ELR (cell line): ENCODE results near the gene NPBWR2.

ENCODE experiments used
- DNase-seq: peaks from one replicate; pipeline ENCODE4 v3.0.0-alpha.2; 2015; ENCODE audit warnings: low read depth

The NPBWR2 gene

GRCh38 chr20:64083804-64084684 lies 23.3 kb downstream of the NPBWR2 start, which contains the start of gene LKAAEAR1:
Gene LKAAEAR1, minus strand, starts transcription at chr20:64084398. Its CDS starts 179 bp downstream, at chr20:64084219.
- no peak for DNase-seq

GRCh38 chr20:64083378-64083803 lies 24.0 kb downstream of the NPBWR2 start:
- peak; percentile 85 for DNase-seq

GRCh38 chr20:64082820-64083377 lies 24.5 kb downstream of the NPBWR2 start:
- peak; percentile 64 for DNase-seq

DNA sequence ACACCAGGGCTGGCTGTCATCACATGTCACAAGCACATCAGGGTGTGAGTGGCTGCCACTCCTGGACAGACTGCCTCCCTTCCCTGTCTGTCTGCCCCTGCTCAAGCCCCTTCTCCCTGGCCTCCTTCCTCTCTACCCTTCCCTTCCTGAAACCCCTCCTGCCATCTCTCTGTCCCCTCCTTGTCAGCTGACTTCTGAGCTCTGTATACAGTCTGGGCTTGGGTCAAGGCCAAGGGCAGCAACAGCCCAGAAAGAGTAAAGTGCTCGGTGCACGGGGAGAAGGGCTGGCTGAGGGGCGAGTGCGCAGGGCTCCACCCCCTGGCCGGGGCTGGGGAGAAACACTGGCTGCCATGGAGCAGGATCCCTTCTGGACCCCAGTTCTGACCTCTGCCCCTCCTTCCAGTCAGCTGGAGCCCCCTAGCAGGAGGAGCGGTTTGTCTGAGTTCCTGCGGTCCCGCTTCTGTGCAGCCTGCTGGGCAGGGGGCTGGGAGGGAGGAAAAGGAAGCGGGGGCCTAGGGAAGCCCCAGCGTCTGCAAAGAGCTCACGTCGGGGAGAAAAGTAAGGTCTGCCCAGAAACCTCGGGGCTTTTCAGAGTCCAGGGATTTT lies 25.1 kb downstream of the NPBWR2 start:
- DNase-seq: no peak

DNA sequence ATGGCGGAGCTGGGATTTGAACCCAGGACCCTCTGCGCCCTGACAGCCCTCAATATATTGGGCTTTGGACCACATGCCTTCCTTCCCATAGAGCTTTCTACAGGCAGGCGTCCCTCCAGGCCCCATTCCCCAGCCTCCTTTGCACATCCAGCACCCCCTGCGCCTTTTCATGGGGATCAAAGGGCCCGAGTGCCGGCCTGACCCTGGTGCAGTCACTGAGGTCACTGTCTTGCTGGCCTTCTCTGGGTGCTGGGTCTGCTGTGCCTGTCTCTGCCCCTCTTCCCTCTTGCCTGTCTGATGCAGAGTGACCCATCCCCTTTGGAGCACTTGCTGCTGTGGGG lies 25.8 kb downstream of the NPBWR2 start:
- no peak for DNase-seq

DNA sequence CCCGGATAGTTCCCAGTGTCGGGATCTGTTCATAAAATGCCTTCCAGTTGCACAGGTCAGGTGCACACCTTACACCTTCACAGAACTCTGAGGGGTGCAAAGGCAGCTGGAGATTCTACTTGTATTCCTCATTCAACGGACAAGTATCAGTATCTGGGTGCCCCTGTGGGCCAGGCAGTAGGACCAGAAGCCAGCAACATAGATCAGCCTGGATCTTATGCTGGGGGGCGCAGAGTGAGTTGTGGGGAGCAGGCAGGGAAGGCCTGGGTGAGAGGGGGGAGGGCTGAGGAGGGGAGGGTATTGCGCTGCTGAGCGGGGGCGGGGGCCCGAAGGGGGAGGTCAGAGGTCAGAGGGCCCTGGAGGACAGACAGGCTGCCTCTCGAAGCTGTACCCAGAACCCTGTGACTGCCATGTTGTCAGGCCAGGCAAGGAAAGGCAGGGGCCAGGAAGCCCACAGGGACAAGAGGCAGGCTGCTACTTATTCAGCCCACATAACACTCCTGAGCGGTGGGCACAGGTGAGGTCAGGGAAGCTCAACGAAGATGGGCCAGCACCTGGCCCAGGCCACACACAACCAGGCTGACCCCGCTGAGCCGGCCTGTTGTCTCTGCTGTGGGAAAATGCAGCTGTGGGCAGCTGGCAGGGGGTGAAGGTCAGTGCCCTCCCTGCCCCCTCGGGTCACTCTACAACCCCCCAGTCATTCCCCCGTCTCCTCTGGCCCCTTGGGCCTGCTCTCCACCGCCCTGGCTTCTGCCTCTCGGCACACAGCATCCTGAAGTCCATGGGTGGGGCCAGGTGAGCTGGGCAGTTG lies 26.3 kb downstream of the NPBWR2 start:
- no peak for DNase-seq

DNA sequence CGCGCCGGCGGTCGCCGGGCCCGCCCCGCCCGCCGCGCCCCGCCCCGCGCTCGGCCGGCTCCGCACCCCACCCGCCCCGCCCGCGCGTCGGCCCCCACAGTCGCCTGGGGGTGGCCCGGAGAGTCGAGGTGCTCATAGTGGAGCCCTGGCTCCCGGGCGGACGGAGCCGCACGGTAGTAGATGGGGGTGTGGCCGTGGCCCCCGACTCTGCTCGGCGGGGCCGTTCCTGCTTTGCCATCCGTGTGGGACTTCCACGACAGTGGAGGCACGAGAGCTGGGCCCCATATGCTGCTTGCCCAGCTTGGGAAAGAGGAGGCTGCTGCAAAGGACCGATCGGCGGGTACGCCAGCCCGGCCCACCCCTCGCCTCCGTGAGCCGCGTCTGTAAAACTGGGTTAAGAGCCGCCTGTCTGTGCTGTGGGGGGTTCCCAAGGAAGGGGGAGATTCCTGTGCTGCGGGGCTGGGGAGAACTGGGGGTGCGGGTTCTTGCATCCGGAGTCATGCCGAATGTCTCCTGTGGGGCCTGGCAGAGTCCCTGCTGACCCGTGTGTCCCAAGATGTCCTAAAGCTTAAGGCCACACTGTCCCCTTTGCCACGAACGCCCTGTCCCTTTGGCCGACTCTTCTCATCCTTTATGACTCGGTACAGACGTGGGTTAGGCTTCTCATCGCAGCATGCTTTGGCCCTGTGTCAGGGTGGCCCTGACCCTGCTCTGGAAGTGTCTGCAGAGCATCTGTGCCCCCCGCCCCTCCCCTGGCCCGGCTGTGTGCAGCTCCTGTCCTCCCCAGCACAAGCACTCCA lies 27.2 kb downstream of the NPBWR2 start, which contains the start of gene OPRL1:
OPRL1 (plus strand) TSS at position 70 of the 800 bp plus-strand sequence. CDS start 12,639 bp downstream, outside the sequence.
- DNase-seq: no peak

GRCh38 chr20:64079273-64080012 lies 27.9 kb downstream of the NPBWR2 start, which contains the start of gene RGS19:
Gene RGS19, minus strand, starts transcription at chr20:64079518. Its CDS starts 2,632 bp downstream, at chr20:64076886.
- peak; percentile 74 for DNase-seq

DNA sequence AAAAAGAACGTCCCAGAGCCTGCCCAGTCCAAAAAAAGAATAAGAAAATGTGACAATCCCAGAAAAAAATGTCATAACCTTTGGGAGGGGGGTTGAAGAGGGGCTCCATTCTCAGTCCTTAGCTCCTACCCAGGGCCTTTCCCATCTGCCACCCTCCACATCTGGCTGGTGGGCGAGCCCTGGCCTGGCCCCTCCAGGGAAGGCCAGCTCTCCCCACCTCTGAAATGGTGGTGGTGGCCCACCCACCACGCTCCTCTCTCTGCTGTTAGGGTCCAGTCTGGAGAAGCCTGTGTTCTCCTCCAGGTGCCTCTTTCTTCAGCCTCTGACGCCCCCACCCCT lies 28.5 kb downstream of the NPBWR2 start:
- no peak for DNase-seq

- no peak for DNase-seq
These were observed 29.4 kb downstream of the NPBWR2 start for GRCh38 chr20:64077876-64078551.

DNA sequence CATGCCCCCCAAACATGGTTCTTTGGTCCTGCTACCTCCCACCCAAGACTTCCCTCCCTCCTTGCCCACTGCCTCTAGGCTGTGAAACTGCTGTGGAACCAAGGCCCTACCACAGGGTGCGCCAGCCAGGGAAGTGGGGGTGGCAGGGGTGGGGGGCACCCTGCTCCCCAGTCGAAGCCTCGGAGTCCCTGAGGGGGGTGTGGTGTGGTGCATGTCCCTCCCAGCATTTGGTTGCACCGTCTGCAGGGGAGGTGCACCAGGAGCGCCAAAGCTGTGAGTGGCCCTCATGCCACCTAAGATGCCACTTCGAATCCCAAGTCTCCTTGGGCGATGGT lies 29.9 kb downstream of the NPBWR2 start:
- DNase-seq: no peak

- no peak for DNase-seq
These were observed 30.3 kb downstream of the NPBWR2 start for GRCh38 chr20:64077094-64077493.

GRCh38 chr20:64076061-64076997 lies 31.0 kb downstream of the NPBWR2 start:
- DNase-seq: no peak

DNA sequence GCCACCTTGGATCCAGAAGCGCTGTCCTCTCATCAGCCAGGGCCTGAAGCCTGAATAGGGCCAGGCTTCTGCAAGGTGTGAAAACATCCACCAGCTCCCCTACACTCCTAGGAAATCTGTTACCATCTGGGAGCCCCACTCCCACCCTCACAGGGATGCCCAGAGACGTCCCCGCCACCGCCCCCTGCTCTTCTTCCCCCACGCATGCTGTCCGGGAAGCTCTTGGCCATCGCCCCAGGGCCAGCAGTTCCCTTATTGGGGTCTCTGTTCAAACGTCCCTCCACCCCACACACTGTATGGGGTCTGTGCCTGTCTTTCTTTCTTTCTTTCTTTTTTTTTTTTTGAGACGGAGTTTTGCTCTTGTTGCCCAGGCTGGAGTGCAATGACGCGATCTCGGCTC lies 31.8 kb downstream of the NPBWR2 start:
- DNase-seq: no peak

DNA sequence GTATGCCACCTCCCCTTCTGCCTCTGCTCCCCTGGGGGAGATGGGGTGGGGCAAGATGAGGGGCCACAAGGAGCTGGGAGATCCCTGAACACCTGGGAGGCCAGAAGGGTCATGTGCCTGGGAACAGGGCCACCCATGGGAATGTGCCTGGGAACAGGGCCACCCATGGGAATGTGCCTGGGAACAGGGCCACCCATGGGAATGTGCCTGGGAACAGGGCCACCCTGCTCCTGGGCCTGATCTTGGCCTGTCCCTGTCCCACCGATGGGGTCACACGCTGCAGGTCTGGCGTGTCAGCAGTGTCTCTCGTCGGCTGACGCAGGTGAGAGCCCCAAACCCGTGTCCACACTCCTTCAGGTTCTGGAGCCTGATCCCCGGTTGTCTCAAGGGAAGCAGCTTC lies 32.4 kb downstream of the NPBWR2 start:
- DNase-seq: no peak

DNA sequence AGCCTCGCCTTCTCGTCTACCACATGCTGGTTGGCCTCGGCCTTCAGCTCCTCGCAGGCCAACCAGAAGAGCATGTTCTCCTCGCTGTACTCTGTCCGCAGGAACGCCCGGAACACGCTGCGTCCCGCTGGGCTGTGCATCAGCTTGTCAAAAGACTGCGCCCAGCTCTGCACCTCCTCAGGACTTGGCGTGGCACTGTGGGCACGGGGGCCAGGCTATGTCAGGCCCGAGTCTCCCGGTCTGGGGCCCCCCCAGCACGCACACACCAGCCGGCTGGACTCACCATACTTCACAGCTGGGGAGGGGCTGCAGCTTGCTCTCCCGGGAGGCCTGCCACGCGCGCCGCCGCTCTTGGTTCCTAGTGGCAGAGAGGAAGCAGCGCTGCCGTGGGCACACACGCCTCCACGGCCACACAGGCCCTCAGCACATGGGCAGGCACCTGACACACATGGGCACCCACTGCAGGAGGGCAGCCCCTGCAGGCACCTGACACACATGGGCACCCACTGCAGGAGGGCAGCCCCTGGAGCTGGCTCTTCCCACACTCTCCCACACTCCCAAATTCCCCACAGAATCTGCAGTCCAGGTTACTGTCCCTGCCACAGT lies 33.1 kb downstream of the NPBWR2 start:
- no peak for DNase-seq

- DNase-seq: no peak
These were observed 33.7 kb downstream of the NPBWR2 start for GRCh38 chr20:64073476-64074183.

- no peak for DNase-seq
These were observed 34.8 kb downstream of the NPBWR2 start for GRCh38 chr20:64072498-64073063.
